HG02623 (cell line): ENCODE data around the gene C2.
"Not testable (repeated sequence)": the region's sequence is repeated elsewhere in the genome, so short reads cannot be mapped to it uniquely, and the experiment has no call there.

Source experiments
- ATAC-seq: cut with Tn5 transposase; IDR thresholded peaks from one replicate; pipeline ENCODE4 v1.9.1; 2021; ENCODE audit warnings: moderate library complexity; ENCODE audit not compliant: unreplicated experiment

The C2 gene

GRCh38 chr6:31972709-31973350, 45.3 kb downstream of the C2 start:
- no peak for ATAC-seq

- ATAC-seq: not testable (repeated sequence)
Observed at GRCh38 chr6:31976065-31976464, 48.5 kb downstream of the C2 start.

GRCh38 chr6:31977816-31978431, 50.4 kb downstream of the C2 start:
- no peak for ATAC-seq

- ATAC-seq: no peak
Observed at GRCh38 chr6:31978831-31979230, 51.3 kb downstream of the C2 start.

- no peak for ATAC-seq
Observed at GRCh38 chr6:31979238-31979898, 51.9 kb downstream of the C2 start.

- not testable (repeated sequence) for ATAC-seq
Observed at GRCh38 chr6:31980195-31980876, 52.8 kb downstream of the C2 start.

GRCh38 chr6:31980998-31981397, 53.5 kb downstream of the C2 start:
- ATAC-seq: not testable (repeated sequence)

GRCh38 chr6:31981744-31982143, 54.2 kb downstream of the C2 start, which contains the start of gene C4A:
C4A (plus strand) TSS chr6:31982057; CDS start chr6:31982108, 51 bp downstream.
- ATAC-seq: not testable (repeated sequence)

- ATAC-seq: not testable (repeated sequence)
Observed at GRCh38 chr6:31989363-31989762, 61.8 kb downstream of the C2 start.

GRCh38 chr6:31994421-31994820, 66.9 kb downstream of the C2 start:
- ATAC-seq: not testable (repeated sequence)
